Measurements from ENCODE around the gene LRRC17.

DNA sequence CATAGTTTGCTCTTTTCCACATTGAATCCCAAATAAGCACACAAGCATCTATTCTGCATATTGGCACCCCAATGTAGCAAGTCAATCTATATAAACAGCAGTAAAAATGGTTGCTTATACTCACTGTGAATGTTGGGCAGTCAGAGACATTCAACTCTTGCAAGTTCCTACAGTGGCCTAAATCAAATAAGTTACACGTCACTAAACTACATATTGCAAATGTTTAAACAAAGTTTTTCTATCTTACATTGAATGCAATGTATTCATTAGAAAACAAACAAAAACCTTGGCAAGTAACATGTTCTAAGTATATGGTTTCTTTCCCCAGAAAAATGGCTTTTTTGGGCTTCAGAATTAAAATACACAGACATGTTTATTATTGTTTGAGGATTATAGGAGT lies 19.0 kb downstream of the LRRC17 start:
- TF ChIP-seq, protein P1, sequence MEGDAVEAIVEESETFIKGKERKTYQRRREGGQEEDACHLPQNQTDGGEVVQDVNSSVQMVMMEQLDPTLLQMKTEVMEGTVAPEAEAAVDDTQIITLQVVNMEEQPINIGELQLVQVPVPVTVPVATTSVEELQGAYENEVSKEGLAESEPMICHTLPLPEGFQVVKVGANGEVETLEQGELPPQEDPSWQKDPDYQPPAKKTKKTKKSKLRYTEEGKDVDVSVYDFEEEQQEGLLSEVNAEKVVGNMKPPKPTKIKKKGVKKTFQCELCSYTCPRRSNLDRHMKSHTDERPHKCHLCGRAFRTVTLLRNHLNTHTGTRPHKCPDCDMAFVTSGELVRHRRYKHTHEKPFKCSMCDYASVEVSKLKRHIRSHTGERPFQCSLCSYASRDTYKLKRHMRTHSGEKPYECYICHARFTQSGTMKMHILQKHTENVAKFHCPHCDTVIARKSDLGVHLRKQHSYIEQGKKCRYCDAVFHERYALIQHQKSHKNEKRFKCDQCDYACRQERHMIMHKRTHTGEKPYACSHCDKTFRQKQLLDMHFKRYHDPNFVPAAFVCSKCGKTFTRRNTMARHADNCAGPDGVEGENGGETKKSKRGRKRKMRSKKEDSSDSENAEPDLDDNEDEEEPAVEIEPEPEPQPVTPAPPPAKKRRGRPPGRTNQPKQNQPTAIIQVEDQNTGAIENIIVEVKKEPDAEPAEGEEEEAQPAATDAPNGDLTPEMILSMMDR (IDR thresholded peaks at IDR 0.05; ENCODE audit: borderline replicate concordance, extremely low read depth, low read length, poor library complexity, severe bottlenecking): no peak
- no peak for TF ChIP-seq EZH2 (IDR thresholded peaks at IDR 0.05; ENCODE audit: borderline replicate concordance, low read depth, low read length, severe bottlenecking)
